HL-60 (cell line): ENCODE results near the gene APC2.

ENCODE experiments used
- DNase-seq, 2 experiments: peaks; one replicate each; pipeline ENCODE4 v3.0.0-alpha.2; 2010 to 2020; ENCODE audit warnings: low read depth in 1 of 2, low spot score in 1 of 2
- H3K27ac ChIP-seq: fragments of 250-450 bp; sonication (Bioruptor Pico); replicated peaks from 2 replicates; pipeline ENCODE4 v1.5.1; 2020; ENCODE audit warnings: mild to moderate bottlenecking, moderate library complexity
- H3K27me3 ChIP-seq: fragments of 250-450 bp; sonication (Bioruptor Pico); 2 replicates; pipeline ENCODE4 v1.5.1; 2021; ENCODE audit warnings: mild to moderate bottlenecking, moderate library complexity; ENCODE audit not compliant: insufficient read depth, poor library complexity, severe bottlenecking
- H3K4me3 ChIP-seq: replicated peaks from 2 replicates; pipeline ENCODE4 v1.5.1; 2011; ENCODE audit warnings: mild to moderate bottlenecking, control low read depth, low read length; ENCODE audit not compliant: insufficient read depth
- GABPA ChIP-seq: IDR thresholded peaks from 2 replicates; pipeline ENCODE4 v1.6.1; 2012; ENCODE audit warnings: low read depth
- POLR2AphosphoS5 ChIP-seq: IDR thresholded peaks from 2 replicates; pipeline ENCODE4 v1.6.1; 2012; ENCODE audit warnings: low read depth
- REST ChIP-seq: IDR thresholded peaks from 2 replicates; pipeline ENCODE4 v1.6.1; 2012; ENCODE audit warnings: low read depth; ENCODE audit not compliant: insufficient replicate concordance
- SPI1 ChIP-seq: IDR thresholded peaks from 2 replicates; pipeline ENCODE4 v1.6.1; 2012; ENCODE audit warnings: low read depth, mild to moderate bottlenecking, borderline replicate concordance
- TF ChIP-seq, protein P1 (sequence below): IDR thresholded peaks from one replicate; pipeline ENCODE4 v1.5.1; 2011; ENCODE audit warnings: low read length, control low read depth, inconsistent platforms; ENCODE audit not compliant: insufficient read depth

The APC2 gene

GRCh38 chr19:1494115-1494815, 44.3 kb downstream of the APC2 start:
- no peak for DNase-seq
- H3K27me3 ChIP-seq = peaks cover 8% of the 10 kb centered on the region
- TF ChIP-seq SPI1 (no peak), GABPA (no peak), POLR2AphosphoS5 (no peak), REST (no peak)
- TF ChIP-seq, protein P1, sequence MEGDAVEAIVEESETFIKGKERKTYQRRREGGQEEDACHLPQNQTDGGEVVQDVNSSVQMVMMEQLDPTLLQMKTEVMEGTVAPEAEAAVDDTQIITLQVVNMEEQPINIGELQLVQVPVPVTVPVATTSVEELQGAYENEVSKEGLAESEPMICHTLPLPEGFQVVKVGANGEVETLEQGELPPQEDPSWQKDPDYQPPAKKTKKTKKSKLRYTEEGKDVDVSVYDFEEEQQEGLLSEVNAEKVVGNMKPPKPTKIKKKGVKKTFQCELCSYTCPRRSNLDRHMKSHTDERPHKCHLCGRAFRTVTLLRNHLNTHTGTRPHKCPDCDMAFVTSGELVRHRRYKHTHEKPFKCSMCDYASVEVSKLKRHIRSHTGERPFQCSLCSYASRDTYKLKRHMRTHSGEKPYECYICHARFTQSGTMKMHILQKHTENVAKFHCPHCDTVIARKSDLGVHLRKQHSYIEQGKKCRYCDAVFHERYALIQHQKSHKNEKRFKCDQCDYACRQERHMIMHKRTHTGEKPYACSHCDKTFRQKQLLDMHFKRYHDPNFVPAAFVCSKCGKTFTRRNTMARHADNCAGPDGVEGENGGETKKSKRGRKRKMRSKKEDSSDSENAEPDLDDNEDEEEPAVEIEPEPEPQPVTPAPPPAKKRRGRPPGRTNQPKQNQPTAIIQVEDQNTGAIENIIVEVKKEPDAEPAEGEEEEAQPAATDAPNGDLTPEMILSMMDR = no peak
- H3K27ac ChIP-seq = no peak overlapping the region
- no peak overlapping the region for H3K4me3 ChIP-seq

DNA sequence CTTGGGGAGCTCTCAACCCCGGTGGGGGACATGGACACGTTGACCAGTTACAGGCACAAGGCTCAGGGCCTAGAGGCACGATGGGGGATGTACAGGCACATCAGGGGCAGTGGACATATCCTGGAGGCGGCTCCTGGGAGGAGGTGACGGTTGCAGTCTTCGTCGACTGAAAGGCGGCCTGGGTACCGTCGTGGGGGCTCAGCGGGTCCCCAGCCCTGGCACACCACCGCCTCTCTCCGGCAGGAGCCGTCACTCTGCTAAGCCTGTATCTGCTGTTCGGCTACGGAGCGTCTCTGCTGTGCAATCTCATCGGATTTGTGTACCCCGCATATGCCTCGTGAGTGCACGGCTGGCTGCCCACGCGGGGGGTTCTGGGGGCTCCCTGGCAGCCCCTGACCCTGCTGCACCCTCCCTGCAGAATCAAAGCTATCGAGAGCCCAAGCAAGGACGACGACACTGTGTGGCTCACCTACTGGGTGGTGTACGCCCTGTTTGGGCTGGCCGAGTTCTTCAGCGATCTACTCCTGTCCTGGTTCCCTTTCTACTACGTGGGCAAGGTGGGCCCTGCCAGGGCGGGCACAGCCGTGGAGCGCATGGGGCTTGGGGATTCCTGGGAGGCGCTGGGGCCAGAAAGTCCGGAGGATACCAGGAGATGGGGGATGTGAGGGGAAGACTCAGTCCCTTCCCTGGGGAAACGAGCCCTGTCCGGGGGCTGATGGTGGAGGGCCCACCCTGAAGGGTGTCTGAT, 45.3 kb downstream of the APC2 start:
- DNase-seq = no peak
- no peak overlapping the region for H3K27ac ChIP-seq
- H3K27me3 ChIP-seq = peaks cover 8% of the 10 kb centered on the region
- H3K4me3 ChIP-seq = no peak overlapping the region
- TF ChIP-seq, protein P1 = no peak
- TF ChIP-seq REST = no peak

DNA sequence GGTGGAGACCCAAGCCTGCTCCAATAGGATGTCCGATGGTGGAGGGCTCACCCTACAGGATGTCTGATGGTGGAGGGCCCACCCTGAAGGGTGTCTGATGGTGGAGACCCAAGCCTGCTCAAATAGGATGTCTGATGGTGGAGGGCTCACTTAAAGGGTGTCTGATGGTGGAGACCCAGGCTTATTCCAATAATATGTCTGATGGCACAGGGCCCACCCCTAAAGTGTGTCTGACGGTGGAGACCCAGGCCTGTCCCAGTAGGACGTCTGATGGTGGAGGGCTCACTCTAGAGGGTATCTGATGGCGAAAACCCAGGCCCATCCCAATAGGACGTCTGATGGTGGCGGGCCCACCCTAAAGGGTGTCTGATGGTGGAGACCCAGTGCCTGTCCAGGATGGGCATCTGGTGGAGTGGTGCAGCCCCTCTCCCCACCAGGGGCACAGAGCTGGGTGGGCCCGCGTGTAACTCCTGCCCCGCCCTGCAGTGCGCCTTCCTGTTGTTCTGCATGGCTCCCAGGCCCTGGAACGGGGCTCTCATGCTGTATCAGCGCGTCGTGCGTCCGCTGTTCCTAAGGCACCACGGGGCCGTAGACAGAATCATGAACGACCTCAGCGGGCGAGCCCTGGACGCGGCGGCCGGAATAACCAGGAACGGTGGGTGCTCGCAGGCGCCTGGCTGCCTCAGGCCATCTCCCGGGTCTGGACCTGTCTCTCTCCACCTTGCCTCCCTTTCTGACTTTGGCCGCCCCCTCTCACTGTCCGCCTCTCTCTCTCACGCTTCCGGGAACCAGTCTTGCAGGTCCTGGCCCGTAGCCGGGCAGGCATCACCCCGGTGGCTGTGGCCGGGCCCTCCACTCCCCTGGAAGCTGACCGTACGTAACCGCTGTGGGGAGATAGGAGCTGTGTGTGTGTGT, 46.1 kb downstream of the APC2 start:
- no peak for TF ChIP-seq SPI1
- TF ChIP-seq REST = no peak
- no peak for TF ChIP-seq GABPA
- Histone ChIP-seq H3K27ac (no peak overlapping the region), H3K4me3 (no peak overlapping the region), H3K27me3 (peaks cover 8% of the 10 kb centered on the region)
- no peak for DNase-seq
